Measurements from ENCODE around the gene RPS6KL1.

Gene RPS6KL1

DNA sequence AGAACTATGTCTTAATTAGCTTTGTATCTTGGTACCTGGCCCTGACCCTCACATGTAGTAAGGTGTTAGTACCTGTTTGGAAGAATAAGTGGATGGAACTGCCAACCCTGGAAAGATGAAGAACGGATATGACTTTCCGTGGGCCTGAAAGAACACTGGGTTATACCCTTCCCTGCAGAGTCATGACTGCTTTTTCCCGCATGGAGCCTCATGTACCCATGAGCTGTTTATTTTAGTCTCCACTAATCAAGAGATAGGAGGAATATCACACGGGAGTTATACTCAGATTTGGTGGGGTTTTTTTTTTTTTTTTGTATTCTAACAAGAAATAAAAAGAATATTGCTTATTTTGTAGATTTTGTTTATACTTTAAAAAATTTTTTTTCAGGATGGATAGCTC, 25.4 kb downstream of the RPS6KL1 start:
- FAIRE-seq: no peak
- TF ChIP-seq POLR2AphosphoS5 (IDR thresholded peaks at IDR 0.05; ENCODE audit: low read depth, low read length) (no peak), POU2F2 (IDR thresholded peaks at IDR 0.05; ENCODE audit: low read depth, low read length) (no peak), PAX5 (IDR thresholded peaks at IDR 0.05; ENCODE audit: insufficient read depth, low read length, severe bottlenecking) (no peak), TAF1 (IDR thresholded peaks at IDR 0.05; ENCODE audit: low read depth, low read length) (no peak), SPI1 (IDR thresholded peaks at IDR 0.05; ENCODE audit: low read depth, low read length) (no peak), POLR2A (IDR thresholded peaks at IDR 0.05; ENCODE audit: low read depth, low read length) (no peak)
- DNase-seq (ENCODE audit: insufficient read length, low spot score): no peak

DNA sequence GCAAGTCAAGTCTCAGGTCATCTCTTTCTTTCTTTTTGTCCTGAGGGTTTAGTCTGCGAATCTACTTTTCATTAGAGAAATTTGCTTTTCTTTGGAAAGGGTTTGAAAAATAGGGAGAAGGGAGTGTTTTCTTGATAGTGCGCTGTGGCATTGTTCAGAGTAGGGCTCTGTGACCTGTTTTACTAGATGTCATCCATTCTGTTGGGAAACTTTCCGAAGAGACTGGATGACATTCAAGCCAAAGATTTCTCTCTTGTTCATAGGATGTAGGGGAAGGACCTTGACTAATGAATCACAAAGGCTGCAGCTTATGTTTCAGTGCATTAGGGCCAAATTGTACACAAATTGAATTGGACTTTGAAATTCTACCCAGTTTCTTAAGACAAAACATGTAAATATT, 26.7 kb downstream of the RPS6KL1 start:
- FAIRE-seq: no peak
- TF ChIP-seq POU2F2 (IDR thresholded peaks at IDR 0.05; ENCODE audit: low read depth, low read length): no peak

DNA sequence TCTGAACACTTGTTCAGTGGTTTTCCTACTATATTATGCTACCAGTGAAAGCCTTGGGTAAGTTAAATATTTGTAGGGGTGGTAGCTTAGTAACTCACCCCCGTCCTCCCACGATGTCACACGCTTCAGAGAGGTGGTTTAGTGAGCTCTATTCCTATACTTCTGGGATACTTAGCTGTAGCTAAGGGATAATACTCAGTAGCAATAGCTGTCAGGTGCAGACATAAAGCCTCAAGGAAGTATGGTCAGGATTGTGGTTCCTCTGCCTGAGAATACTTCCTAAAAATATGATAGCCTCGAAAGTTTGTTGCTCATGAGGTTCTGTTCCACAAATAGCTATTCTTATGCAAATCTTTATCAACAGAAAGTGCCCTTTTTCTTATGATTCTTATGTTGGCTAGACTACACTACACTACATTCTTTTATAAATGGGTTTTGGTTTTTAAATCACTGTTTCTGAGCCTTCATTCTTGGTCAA, 29.4 kb downstream of the RPS6KL1 start:
- no peak for FAIRE-seq
- TF ChIP-seq PAX5 (IDR thresholded peaks at IDR 0.05; ENCODE audit: insufficient read depth, low read length, severe bottlenecking): no peak
- TF ChIP-seq POLR2A (IDR thresholded peaks at IDR 0.05; ENCODE audit: low read depth, low read length): no peak
- no peak for TF ChIP-seq POU2F2 (IDR thresholded peaks at IDR 0.05; ENCODE audit: low read depth, low read length)
- no peak for TF ChIP-seq SPI1 (IDR thresholded peaks at IDR 0.05; ENCODE audit: low read depth, low read length)
- no peak for TF ChIP-seq POLR2AphosphoS5 (IDR thresholded peaks at IDR 0.05; ENCODE audit: low read depth, low read length)
- TF ChIP-seq TAF1 (IDR thresholded peaks at IDR 0.05; ENCODE audit: low read depth, low read length): no peak
- no peak for DNase-seq (ENCODE audit: insufficient read length, low spot score)

More for the DNA sequence above, 26.7 kb downstream of the RPS6KL1 start:
- no peak for DNase-seq (ENCODE audit: insufficient read length, low spot score)

DNA sequence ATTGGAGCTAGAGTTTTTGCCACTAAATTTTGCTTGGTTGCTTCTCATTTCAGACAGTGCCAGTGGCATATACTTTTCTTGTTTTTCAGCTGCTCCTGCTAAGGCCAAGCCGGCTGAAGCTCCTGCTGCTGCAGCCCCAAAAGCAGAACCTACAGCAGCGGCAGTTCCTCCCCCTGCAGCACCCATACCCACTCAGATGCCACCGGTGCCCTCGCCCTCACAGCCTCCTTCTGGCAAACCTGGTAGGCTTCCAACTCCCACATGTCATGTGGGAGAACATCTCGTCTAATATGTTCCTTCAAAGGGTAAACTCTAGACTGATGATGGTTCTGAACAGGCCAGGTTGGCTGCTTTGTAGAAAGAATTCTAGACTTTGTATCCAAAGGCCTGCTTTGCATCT, 30.3 kb downstream of the RPS6KL1 start:
- TF ChIP-seq POLR2AphosphoS5 (IDR thresholded peaks at IDR 0.05; ENCODE audit: low read depth, low read length): no peak
- TF ChIP-seq POU2F2 (IDR thresholded peaks at IDR 0.05; ENCODE audit: low read depth, low read length): no peak
- TF ChIP-seq TAF1 (IDR thresholded peaks at IDR 0.05; ENCODE audit: low read depth, low read length): no peak
- TF ChIP-seq POLR2A (IDR thresholded peaks at IDR 0.05; ENCODE audit: low read depth, low read length): no peak
- 0 out of 2 replicates have a peak, but pooled peaks have one; percentile 13 for TF ChIP-seq SPI1 (IDR thresholded peaks at IDR 0.05; ENCODE audit: low read depth, low read length)
- TF ChIP-seq PAX5 (IDR thresholded peaks at IDR 0.05; ENCODE audit: insufficient read depth, low read length, severe bottlenecking): no peak
- FAIRE-seq (no peak), DNase-seq (ENCODE audit: insufficient read length, low spot score) (no peak)

DNA sequence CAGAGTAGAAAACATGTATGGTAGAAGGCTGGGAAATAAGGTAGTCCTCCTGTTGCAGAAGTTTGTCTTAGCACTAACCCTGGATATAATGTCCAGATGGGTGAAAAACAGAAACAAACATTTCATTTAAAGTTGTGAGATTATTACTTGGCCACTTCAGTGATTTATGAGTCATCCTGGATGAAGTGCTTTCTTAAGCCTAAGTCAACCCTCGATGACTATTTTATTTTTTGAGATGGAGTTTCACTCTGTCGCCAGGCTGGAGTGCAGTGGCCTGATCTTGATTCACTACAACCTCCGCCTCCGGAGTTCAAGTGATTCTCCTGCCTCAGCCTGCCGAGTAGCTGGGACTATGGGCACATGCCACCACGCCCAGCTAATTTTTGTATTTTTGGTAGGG, 31.2 kb downstream of the RPS6KL1 start:
- TF ChIP-seq POLR2AphosphoS5 (IDR thresholded peaks at IDR 0.05; ENCODE audit: low read depth, low read length): no peak
- no peak for TF ChIP-seq POU2F2 (IDR thresholded peaks at IDR 0.05; ENCODE audit: low read depth, low read length)
- no peak for DNase-seq (ENCODE audit: insufficient read length, low spot score)
- peak; percentile 35 for FAIRE-seq

DNA sequence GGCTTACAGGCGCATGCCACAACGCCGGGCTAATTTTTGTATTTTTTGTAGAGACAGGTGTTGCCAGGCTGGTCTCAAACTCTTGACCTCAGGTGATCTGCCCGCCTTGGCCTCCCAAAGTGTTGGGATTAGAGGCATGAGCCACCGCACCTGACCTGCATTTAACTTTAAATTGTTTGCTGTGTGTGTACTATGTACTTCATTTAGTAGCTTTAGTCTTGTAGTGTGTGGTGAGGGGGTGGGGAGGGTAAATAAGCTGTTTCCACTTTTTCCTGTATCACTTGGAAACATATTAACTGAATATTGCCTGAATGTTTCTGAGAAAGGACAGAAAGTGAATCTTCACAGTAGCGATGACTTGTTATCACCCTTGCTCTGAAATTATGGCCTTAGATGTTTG, 32.8 kb downstream of the RPS6KL1 start:
- no peak for TF ChIP-seq SPI1 (IDR thresholded peaks at IDR 0.05; ENCODE audit: low read depth, low read length)
- no peak for TF ChIP-seq POLR2AphosphoS5 (IDR thresholded peaks at IDR 0.05; ENCODE audit: low read depth, low read length)
- TF ChIP-seq PAX5 (IDR thresholded peaks at IDR 0.05; ENCODE audit: insufficient read depth, low read length, severe bottlenecking): no peak
- no peak for TF ChIP-seq POU2F2 (IDR thresholded peaks at IDR 0.05; ENCODE audit: low read depth, low read length)
- no peak for TF ChIP-seq POLR2A (IDR thresholded peaks at IDR 0.05; ENCODE audit: low read depth, low read length)
- TF ChIP-seq TAF1 (IDR thresholded peaks at IDR 0.05; ENCODE audit: low read depth, low read length): no peak
- FAIRE-seq: no peak
- DNase-seq (ENCODE audit: insufficient read length, low spot score): no peak

DNA sequence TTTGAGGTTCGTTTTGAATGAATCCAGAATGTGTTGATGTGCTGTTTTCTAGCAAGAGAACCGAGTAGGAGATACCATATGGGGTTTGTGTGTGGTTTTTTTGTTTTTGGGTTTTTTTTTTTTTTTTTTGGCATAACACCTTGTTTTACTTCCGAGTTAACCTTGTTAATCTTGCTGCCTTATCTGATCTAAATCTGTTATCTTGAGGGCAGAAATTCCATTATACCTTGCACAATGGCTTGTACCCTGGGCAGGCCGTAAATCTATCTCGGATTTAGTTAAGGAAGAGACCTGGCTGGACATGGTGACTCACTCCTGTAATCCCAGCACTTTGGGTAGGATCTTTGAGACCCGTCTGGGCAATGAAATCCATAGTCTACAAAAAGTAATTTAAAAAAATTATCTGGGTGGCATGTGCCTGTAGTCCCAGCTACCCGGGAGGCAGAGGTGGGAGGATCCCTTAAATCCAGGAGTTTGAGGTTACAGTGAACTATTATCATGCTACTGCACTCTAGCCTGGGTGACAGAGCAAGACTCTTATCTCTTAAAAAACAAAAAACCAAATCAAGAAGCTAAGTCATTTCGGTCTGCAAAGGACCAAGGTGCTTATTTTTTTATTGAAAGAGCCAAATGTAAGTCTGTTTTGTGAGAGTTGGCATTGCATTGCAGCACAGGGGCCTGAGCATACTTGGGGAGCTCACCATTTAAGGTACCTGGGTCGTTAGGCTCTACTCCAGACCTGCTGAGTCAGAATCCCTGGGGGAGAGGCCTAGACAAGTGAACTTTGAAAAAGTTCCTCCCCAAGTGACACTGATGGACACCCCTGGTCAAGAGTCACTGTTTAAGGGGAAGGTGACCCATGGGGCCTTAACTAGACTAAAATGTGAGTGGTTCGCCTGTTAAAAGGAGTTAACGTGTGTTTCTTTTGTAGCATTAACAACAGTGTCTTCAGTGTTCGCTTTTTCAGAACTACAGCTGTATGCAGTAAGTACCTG, 34.6 kb downstream of the RPS6KL1 start:
- FAIRE-seq (no peak), DNase-seq (ENCODE audit: insufficient read length, low spot score) (no peak)
- no peak for TF ChIP-seq POU2F2 (IDR thresholded peaks at IDR 0.05; ENCODE audit: low read depth, low read length)
- no peak for TF ChIP-seq POLR2A (IDR thresholded peaks at IDR 0.05; ENCODE audit: low read depth, low read length)
- TF ChIP-seq TAF1 (IDR thresholded peaks at IDR 0.05; ENCODE audit: low read depth, low read length): no peak
- no peak for TF ChIP-seq PAX5 (IDR thresholded peaks at IDR 0.05; ENCODE audit: insufficient read depth, low read length, severe bottlenecking)

DNA sequence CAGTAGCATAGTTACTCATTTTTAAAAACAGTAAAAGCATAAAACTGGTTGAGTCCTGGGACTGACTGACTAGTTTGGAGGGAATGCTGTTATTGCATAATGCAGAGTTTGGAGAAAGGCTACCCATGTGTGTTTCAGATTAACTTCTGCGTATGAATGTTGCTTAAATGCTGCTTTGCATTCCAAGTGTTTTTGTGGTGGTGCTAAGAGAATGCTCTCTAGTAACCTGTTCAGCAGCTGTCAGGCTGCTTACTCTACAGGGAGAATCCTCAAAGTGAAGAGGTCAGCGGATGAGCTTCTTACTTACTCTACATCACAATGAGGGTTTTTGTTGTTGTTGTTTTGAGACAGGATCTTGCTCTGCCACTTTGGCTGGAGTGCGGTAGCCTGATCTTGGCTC, 37.1 kb downstream of the RPS6KL1 start:
- FAIRE-seq (no peak), DNase-seq (ENCODE audit: insufficient read length, low spot score) (no peak)
- no peak for TF ChIP-seq POU2F2 (IDR thresholded peaks at IDR 0.05; ENCODE audit: low read depth, low read length)
- TF ChIP-seq TAF1 (IDR thresholded peaks at IDR 0.05; ENCODE audit: low read depth, low read length): no peak
- TF ChIP-seq POLR2A (IDR thresholded peaks at IDR 0.05; ENCODE audit: low read depth, low read length): no peak
- no peak for TF ChIP-seq POLR2AphosphoS5 (IDR thresholded peaks at IDR 0.05; ENCODE audit: low read depth, low read length)
- no peak for TF ChIP-seq SPI1 (IDR thresholded peaks at IDR 0.05; ENCODE audit: low read depth, low read length)
- TF ChIP-seq PAX5 (IDR thresholded peaks at IDR 0.05; ENCODE audit: insufficient read depth, low read length, severe bottlenecking): no peak

DNA sequence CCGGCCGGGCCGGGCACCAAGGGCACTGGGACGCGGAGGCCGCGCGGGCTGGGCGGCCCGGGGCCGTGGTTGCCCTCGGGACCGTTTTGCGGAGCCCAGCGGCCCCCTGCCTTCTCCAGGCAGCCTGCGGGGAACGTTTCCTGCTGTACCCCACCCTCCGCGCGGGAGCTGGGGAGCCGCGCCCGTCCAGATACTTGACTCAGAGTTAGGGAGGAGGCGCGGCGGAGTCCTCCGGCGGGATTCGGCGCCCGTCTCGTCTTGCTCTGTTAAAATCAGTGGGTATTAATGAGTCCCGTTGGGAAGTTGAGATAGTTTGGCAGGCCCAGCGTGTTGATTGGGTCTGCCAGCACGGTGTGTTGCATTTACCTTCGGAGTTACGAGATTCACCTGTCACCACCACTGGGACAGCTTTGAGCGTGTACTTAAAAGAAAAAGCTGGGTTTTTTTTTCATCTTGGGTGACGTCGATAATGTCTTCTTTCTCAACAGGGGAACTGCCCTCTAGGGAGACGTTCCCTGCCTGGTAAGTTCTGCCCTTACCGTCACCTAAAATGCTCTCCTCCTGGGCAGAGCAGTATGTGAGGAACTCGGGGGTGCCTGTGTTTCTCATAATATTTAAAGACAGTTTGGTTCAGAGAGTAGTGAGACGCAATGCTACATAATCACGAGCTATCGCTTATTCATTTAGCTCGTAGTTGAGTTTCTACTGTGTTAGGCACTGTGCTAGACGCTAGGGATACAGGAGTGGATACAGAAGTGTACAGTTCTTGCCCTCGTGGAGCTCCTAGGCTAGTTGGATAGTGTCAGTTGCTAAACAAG, 40.7 kb downstream of the RPS6KL1 start:
- no peak for DNase-seq (ENCODE audit: insufficient read length, low spot score)
- FAIRE-seq: no peak
- TF ChIP-seq POLR2AphosphoS5 (IDR thresholded peaks at IDR 0.05; ENCODE audit: low read depth, low read length) (no peak), SPI1 (IDR thresholded peaks at IDR 0.05; ENCODE audit: low read depth, low read length) (no peak), TAF1 (IDR thresholded peaks at IDR 0.05; ENCODE audit: low read depth, low read length) (no peak), POU2F2 (IDR thresholded peaks at IDR 0.05; ENCODE audit: low read depth, low read length) (no peak), PAX5 (IDR thresholded peaks at IDR 0.05; ENCODE audit: insufficient read depth, low read length, severe bottlenecking) (no peak), POLR2A (IDR thresholded peaks at IDR 0.05; ENCODE audit: low read depth, low read length) (no peak)

Data from GM12891 (cell line).